K562 (cell line): ENCODE results near the gene CUL5.

Experiments
- ZNF274 ChIP-seq: IDR thresholded peaks from 2 replicates; pipeline ENCODE4 v1.6.1; 2011; ENCODE audit warnings: low read depth, mild to moderate bottlenecking, low read length, moderate library complexity, borderline replicate concordance
- TF ChIP-seq, protein P1 (sequence below): sonication (generic); formaldehyde crosslinking; IDR thresholded peaks from 2 replicates; pipeline ENCODE4 v1.8.1; 2023; ENCODE audit warnings: mild to moderate bottlenecking, missing genetic modification reagents
- TF ChIP-seq, protein P2 (sequence below): sonication (generic); formaldehyde crosslinking; IDR thresholded peaks from 2 replicates; pipeline ENCODE4 v1.9.0; 2022; ENCODE audit warnings: mild to moderate bottlenecking, missing genetic modification reagents

DNA sequence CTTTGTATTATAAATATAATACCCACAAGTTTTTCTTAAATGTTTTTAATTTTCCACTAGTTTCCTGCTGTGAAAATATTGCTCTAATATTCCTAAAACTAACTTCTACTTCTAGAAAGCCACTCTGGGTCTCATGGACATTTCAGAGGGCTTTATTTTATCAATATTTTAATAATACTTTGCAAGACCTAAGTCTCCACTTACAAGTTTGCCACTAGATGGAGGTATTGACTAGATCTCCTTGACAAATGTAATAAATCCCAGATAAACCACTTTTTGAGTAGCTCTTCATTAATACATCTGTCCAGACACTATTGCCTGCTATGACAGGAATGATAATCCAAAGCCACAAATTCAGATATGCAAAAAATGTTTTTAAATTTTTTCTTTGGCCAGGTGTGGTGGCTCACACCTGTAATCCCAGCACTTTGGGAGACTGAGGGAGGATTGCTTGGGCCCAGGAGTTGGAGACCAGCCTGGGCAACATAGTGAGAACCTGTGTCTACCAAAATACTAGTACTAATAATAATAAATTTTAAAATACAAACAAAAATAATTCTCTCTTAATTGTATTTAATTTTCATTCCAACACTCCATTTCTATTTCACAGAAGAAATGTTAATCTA lies 109.2 kb downstream of the CUL5 start:
- TF ChIP-seq, protein P1, sequence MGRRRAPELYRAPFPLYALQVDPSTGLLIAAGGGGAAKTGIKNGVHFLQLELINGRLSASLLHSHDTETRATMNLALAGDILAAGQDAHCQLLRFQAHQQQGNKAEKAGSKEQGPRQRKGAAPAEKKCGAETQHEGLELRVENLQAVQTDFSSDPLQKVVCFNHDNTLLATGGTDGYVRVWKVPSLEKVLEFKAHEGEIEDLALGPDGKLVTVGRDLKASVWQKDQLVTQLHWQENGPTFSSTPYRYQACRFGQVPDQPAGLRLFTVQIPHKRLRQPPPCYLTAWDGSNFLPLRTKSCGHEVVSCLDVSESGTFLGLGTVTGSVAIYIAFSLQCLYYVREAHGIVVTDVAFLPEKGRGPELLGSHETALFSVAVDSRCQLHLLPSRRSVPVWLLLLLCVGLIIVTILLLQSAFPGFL = no peak
- TF ChIP-seq, protein P2, sequence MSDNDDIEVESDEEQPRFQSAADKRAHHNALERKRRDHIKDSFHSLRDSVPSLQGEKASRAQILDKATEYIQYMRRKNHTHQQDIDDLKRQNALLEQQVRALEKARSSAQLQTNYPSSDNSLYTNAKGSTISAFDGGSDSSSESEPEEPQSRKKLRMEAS = no peak
- no peak for TF ChIP-seq ZNF274
